GM12878 (cell line): ENCODE data around the gene SEMA3C.

Experiments
- HDAC6 ChIP-seq: fragments of 200-600 bp; sonication (generic); IDR thresholded peaks from one replicate; pipeline ENCODE4 v1.8.0; 2017; ENCODE audit warnings: antibody characterized with exemption; ENCODE audit not compliant: unreplicated experiment
- NFIC ChIP-seq: IDR thresholded peaks from 2 replicates; pipeline ENCODE4 v1.6.1; 2012; ENCODE audit warnings: low read depth, mild to moderate bottlenecking, inconsistent platforms, low read length, moderate library complexity
- POLR2A ChIP-seq: IDR thresholded peaks from 2 replicates; pipeline ENCODE4 v1.6.1; 2011; ENCODE audit warnings: low read depth, mild to moderate bottlenecking, low read length
- SIX5 ChIP-seq: IDR thresholded peaks from 2 replicates; pipeline ENCODE4 v1.6.1; 2011; ENCODE audit warnings: mild to moderate bottlenecking, low read depth, low read length, moderate library complexity; ENCODE audit not compliant: severe bottlenecking
- ZNF274 ChIP-seq: IDR thresholded peaks from one replicate; pipeline ENCODE4 v1.8.0; 2011; ENCODE audit not compliant: insufficient read length, insufficient read depth
- ZNF622 ChIP-seq: fragments of 450-650 bp; IDR thresholded peaks from 2 replicates; pipeline ENCODE4 v1.6.1; 2017; ENCODE audit warnings: mild to moderate bottlenecking, inconsistent platforms

GRCh38 chr7:80902716-80903308, 16.0 kb downstream of the SEMA3C start:
- TF ChIP-seq ZNF274 (no peak), HDAC6 (no peak), NFIC (no peak), POLR2A (no peak), SIX5 (no peak), ZNF622 (no peak)
